GM12864 (cell line): Measurements from ENCODE around the gene ERCC4.

Experiments
- DNase-seq: peaks from one replicate; pipeline ENCODE4 v3.0.0-alpha.2; 2011; ENCODE audit warnings: low read depth
- H3K4me3 ChIP-seq: 2 replicates; pipeline ENCODE4 v1.5.1; 2011; ENCODE audit warnings: mild to moderate bottlenecking, low read depth, low read length, control low read depth
- CTCF ChIP-seq: IDR thresholded peaks from 2 replicates; pipeline ENCODE4 v1.5.1; 2011; ENCODE audit warnings: low read depth, mild to moderate bottlenecking, moderate library complexity, low read length, control low read depth, inconsistent platforms; ENCODE audit errors: missing control alignments

ERCC4 gene

GRCh38 chr16:13935408-13935807 lies 15.5 kb downstream of the ERCC4 start:
- TF ChIP-seq CTCF: peak; percentile 45
- no peak overlapping the region for H3K4me3 ChIP-seq
- DNase-seq: no peak

- no peak for TF ChIP-seq CTCF
- H3K4me3 ChIP-seq: no peak overlapping the region
- no peak for DNase-seq
Measured at GRCh38 chr16:13936155-13936554, 16.2 kb downstream of the ERCC4 start.

- DNase-seq: no peak
- TF ChIP-seq CTCF: no peak
Measured at GRCh38 chr16:13936596-13937081, 16.7 kb downstream of the ERCC4 start.

GRCh38 chr16:13937411-13937810 lies 17.5 kb downstream of the ERCC4 start:
- no peak overlapping the region for H3K4me3 ChIP-seq
- DNase-seq: no peak
- no peak for TF ChIP-seq CTCF

More at GRCh38 chr16:13936596-13937081, 16.7 kb downstream of the ERCC4 start:
- no peak overlapping the region for H3K4me3 ChIP-seq

GRCh38 chr16:13938480-13938879 lies 18.5 kb downstream of the ERCC4 start:
- TF ChIP-seq CTCF: no peak
- DNase-seq: no peak
- H3K4me3 ChIP-seq: no peak overlapping the region

GRCh38 chr16:13939821-13940220 lies 19.9 kb downstream of the ERCC4 start:
- no peak for TF ChIP-seq CTCF
- H3K4me3 ChIP-seq: no peak overlapping the region
- no peak for DNase-seq

- no peak for DNase-seq
- no peak for TF ChIP-seq CTCF
- H3K4me3 ChIP-seq: no peak overlapping the region
Measured at GRCh38 chr16:13940397-13940933, 20.5 kb downstream of the ERCC4 start.
